ENCODE measurements around the gene DGKQ.

Gene DGKQ

GRCh38 chr4:972651-973424 is 531 bp downstream of the DGKQ start:
- no peaks in the 10 kb centered on the region for H3K9me3 ChIP-seq (ENCODE audit: insufficient read depth, low read length)
- peak overlapping the region; percentile 97 for H3K4me3 ChIP-seq (ENCODE audit: low read length)
- no peaks in the 10 kb centered on the region for H3K27me3 ChIP-seq (ENCODE audit: low read depth, low read length)
- no peak overlapping the region for H3K27ac ChIP-seq (ENCODE audit: low read length)
- no peak overlapping the region for H2AFZ ChIP-seq (ENCODE audit: low read depth, low read length)
- H3K4me1 ChIP-seq (ENCODE audit: low read length) = peaks cover 5% of the 10 kb centered on the region; the same call in 1 of the 2 replicates
- H3K36me3 ChIP-seq (replicated peaks; ENCODE audit: low read depth, low read length) = no peaks in the 10 kb centered on the region
- H4K20me1 ChIP-seq (ENCODE audit: insufficient read depth, low read length) = no peaks in the 10 kb centered on the region
- no peaks in the 10 kb centered on the region for H3K79me2 ChIP-seq (ENCODE audit: low read length)
- peak overlapping the region; percentile 69 for H3K9ac ChIP-seq (ENCODE audit: low read length)
- H3K4me2 ChIP-seq (ENCODE audit: low read length) = peak overlapping the region; percentile 97
- no peak for TF ChIP-seq CTCF (IDR thresholded peaks at IDR 0.05; ENCODE audit: low read depth, low read length)
- TF ChIP-seq EZH2phosphoT487 (IDR thresholded peaks at IDR 0.05; ENCODE audit: low read depth) = no peak

- Histone ChIP-seq H3K4me2 (ENCODE audit: low read length) (peak overlapping the region; percentile 97), H3K9ac (ENCODE audit: low read length) (peak overlapping the region; percentile 69; the same call in 1 of the 2 replicates), H3K27ac (ENCODE audit: low read length) (no peak overlapping the region), H4K20me1 (ENCODE audit: insufficient read depth, low read length) (no peaks in the 10 kb centered on the region), H3K79me2 (ENCODE audit: low read length) (no peaks in the 10 kb centered on the region), H3K36me3 (replicated peaks; ENCODE audit: low read depth, low read length) (no peaks in the 10 kb centered on the region), H3K4me3 (ENCODE audit: low read length) (peak overlapping the region; percentile 97), H2AFZ (ENCODE audit: low read depth, low read length) (no peak overlapping the region), H3K9me3 (ENCODE audit: insufficient read depth, low read length) (no peaks in the 10 kb centered on the region), H3K27me3 (ENCODE audit: low read depth, low read length) (no peaks in the 10 kb centered on the region), H3K4me1 (ENCODE audit: low read length) (peaks cover 5% of the 10 kb centered on the region; the same call in 1 of the 2 replicates)
- no peak for TF ChIP-seq CTCF (IDR thresholded peaks at IDR 0.05; ENCODE audit: low read depth, low read length)
- no peak for TF ChIP-seq EZH2phosphoT487 (IDR thresholded peaks at IDR 0.05; ENCODE audit: low read depth)
Observed at GRCh38 chr4:971666-972500, 1.5 kb downstream of the DGKQ start.

DNA sequence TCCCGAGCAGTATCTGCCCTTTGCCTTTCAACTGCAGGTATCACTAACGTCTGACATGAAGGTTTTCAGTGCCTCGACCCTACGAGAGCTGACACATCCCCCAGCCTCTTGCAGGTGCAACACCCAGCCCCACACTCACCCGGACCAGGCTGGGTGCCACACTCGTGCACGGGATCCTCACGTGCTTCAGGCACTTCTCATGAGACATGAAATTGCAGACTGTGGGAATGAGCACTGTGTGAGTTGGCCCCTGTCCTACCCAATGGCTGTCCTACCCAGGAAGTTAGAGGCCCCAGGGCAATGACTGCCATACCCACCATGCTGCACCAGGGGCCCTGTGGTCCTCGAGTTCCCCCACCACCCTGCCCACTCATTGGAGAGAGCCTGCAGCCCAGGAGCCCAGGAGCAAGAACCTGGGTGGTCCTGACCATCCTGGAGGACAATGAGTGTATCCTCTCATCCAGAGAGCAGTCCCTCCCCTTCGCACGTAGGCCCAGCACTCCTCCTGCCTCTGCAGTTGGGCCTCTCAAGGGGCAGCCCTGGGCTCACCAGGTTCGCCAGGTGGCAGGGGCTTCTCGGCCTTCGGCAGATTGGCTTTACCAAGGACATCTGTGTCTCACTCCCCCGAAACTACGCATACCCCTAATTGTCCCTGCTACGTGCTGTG is 2.4 kb downstream of the DGKQ start:
- no peak overlapping the region for H2AFZ ChIP-seq (ENCODE audit: low read depth, low read length)
- no peak overlapping the region for H3K27ac ChIP-seq (ENCODE audit: low read length)
- H3K4me1 ChIP-seq (ENCODE audit: low read length) = peaks cover 5% of the 10 kb centered on the region; the same call in 1 of the 2 replicates
- H3K27me3 ChIP-seq (ENCODE audit: low read depth, low read length) = no peaks in the 10 kb centered on the region
- no peak overlapping the region for H3K4me3 ChIP-seq (ENCODE audit: low read length)
- no peak overlapping the region for H3K4me2 ChIP-seq (ENCODE audit: low read length)
- H3K36me3 ChIP-seq (replicated peaks; ENCODE audit: low read depth, low read length) = no peaks in the 10 kb centered on the region
- H3K79me2 ChIP-seq (ENCODE audit: low read length) = no peaks in the 10 kb centered on the region
- TF ChIP-seq EZH2phosphoT487 (IDR thresholded peaks at IDR 0.05; ENCODE audit: low read depth) (no peak), CTCF (IDR thresholded peaks at IDR 0.05; ENCODE audit: low read depth, low read length) (no peak)
- H3K9ac ChIP-seq (ENCODE audit: low read length) = no peak overlapping the region
- no peaks in the 10 kb centered on the region for H3K9me3 ChIP-seq (ENCODE audit: insufficient read depth, low read length)
- no peaks in the 10 kb centered on the region for H4K20me1 ChIP-seq (ENCODE audit: insufficient read depth, low read length)
